Mesenchymal stem cell (in vitro differentiated cells and primary cell): Measurements from ENCODE around the gene STOX2.

Experiments
- DNase-seq: peaks from one replicate; pipeline ENCODE4 v3.0.0-alpha.2; 2013
- H2AFZ ChIP-seq: one replicate; pipeline ENCODE4 v1.6.1; 2013; ENCODE audit warnings: low read depth, mild to moderate bottlenecking, control low read depth, inconsistent platforms, low read length, moderate library complexity
- H2AK5ac ChIP-seq: 2 replicates; pipeline ENCODE4 v1.6.1; 2013; ENCODE audit warnings: low read length, moderate library complexity, mild to moderate bottlenecking, inconsistent platforms; ENCODE audit not compliant: severe bottlenecking
- H2BK120ac ChIP-seq: one replicate; pipeline ENCODE4 v1.6.1; 2013; ENCODE audit warnings: low read depth, mild to moderate bottlenecking, inconsistent platforms, low read length, moderate library complexity
- H2BK12ac ChIP-seq, 2 experiments: one replicate each; pipeline ENCODE4 v1.6.1; 2013; ENCODE audit warnings: inconsistent platforms in 2 of 2, low read length in 2 of 2, mild to moderate bottlenecking in 2 of 2, moderate library complexity in 2 of 2, control low read depth in 1 of 2
- H2BK15ac ChIP-seq: one replicate; pipeline ENCODE4 v1.6.1; 2013; ENCODE audit warnings: mild to moderate bottlenecking, low read depth, inconsistent platforms; ENCODE audit not compliant: poor library complexity, severe bottlenecking
- H2BK5ac ChIP-seq: 2 replicates; pipeline ENCODE4 v1.6.1; 2013; ENCODE audit warnings: low read depth, mild to moderate bottlenecking, low read length, control low read depth, inconsistent platforms; ENCODE audit not compliant: poor library complexity, severe bottlenecking
- H3K14ac ChIP-seq, 2 experiments: one replicate each; pipeline ENCODE4 v1.6.1; 2013; ENCODE audit warnings: inconsistent platforms in 2 of 2, low read length in 2 of 2, control low read depth in 1 of 2, mild to moderate bottlenecking in 1 of 2, moderate library complexity in 1 of 2
- H3K18ac ChIP-seq, 2 experiments: one replicate each; pipeline ENCODE4 v1.6.1; 2013; ENCODE audit warnings: inconsistent platforms in 2 of 2, low read length in 2 of 2, control low read depth in 1 of 2, low read depth in 1 of 2, mild to moderate bottlenecking in 1 of 2
- H3K23ac ChIP-seq, 2 experiments: one replicate each; pipeline ENCODE4 v1.6.1; 2013; ENCODE audit warnings: inconsistent platforms in 2 of 2, low read length in 2 of 2, mild to moderate bottlenecking in 2 of 2, moderate library complexity in 2 of 2, control low read depth in 1 of 2
- H3K27ac ChIP-seq: 2 replicates; pipeline ENCODE4 v1.5.1; 2013; ENCODE audit warnings: mild to moderate bottlenecking, moderate library complexity, low read length, control low read depth, inconsistent platforms; ENCODE audit not compliant: poor library complexity, severe bottlenecking
- H3K27me3 ChIP-seq, 2 experiments: 2 replicates each; pipeline versions ENCODE4 v1.6.1 to v1.7.0; 2013; ENCODE audit warnings: low read length in 2 of 2, mild to moderate bottlenecking in 2 of 2, moderate library complexity in 2 of 2, control low read depth in 1 of 2, inconsistent platforms in 1 of 2; ENCODE audit not compliant: control insufficient read depth in 1 of 2, insufficient read depth in 1 of 2
- H3K36me3 ChIP-seq, 2 experiments: 2 replicates each; pipeline versions ENCODE4 v1.6.1 to v1.7.0; 2013; ENCODE audit warnings: low read length in 2 of 2, control low read depth in 1 of 2, inconsistent platforms in 1 of 2, low read depth in 1 of 2, mild to moderate bottlenecking in 1 of 2; ENCODE audit not compliant: insufficient read depth in 2 of 2, control insufficient read depth in 1 of 2
- H3K4ac ChIP-seq, 2 experiments: one replicate each; pipeline ENCODE4 v1.6.1; 2013; ENCODE audit warnings: inconsistent platforms in 2 of 2, low read length in 2 of 2, mild to moderate bottlenecking in 2 of 2, moderate library complexity in 2 of 2, control low read depth in 1 of 2, low read depth in 1 of 2
- H3K4me1 ChIP-seq: 2 replicates; pipeline ENCODE4 v1.6.1; 2013; ENCODE audit warnings: low read depth, low read length, control low read depth; ENCODE audit not compliant: control insufficient read depth, insufficient read depth
- H3K4me2 ChIP-seq: 2 replicates; pipeline ENCODE4 v1.6.1; 2013; ENCODE audit warnings: low read length, mild to moderate bottlenecking, inconsistent platforms; ENCODE audit not compliant: poor library complexity, severe bottlenecking
- H3K4me3 ChIP-seq, 2 experiments: 2 replicates each; pipeline versions ENCODE4 v1.5.1 to v1.7.0; 2013; ENCODE audit warnings: low read length in 2 of 2, mild to moderate bottlenecking in 2 of 2, control low read depth in 1 of 2, low read depth in 1 of 2; ENCODE audit not compliant: insufficient read depth in 1 of 2
- H3K79me1 ChIP-seq: replicated peaks from 2 replicates; pipeline ENCODE4 v1.6.1; 2013; ENCODE audit warnings: mild to moderate bottlenecking, control low read depth, low read length, inconsistent platforms; ENCODE audit not compliant: poor library complexity, severe bottlenecking
- H3K9ac ChIP-seq: 2 replicates; pipeline ENCODE4 v1.7.0; 2013; ENCODE audit warnings: mild to moderate bottlenecking, low read length, moderate library complexity
- H3K9me3 ChIP-seq: 2 replicates; pipeline ENCODE4 v1.7.0; 2013; ENCODE audit warnings: mild to moderate bottlenecking, low read length; ENCODE audit not compliant: control insufficient read depth
- H4K8ac ChIP-seq: one replicate; pipeline ENCODE4 v1.6.1; 2013; ENCODE audit warnings: inconsistent platforms, mild to moderate bottlenecking, low read length, moderate library complexity
- H4K91ac ChIP-seq: one replicate; pipeline ENCODE4 v1.6.1; 2013; ENCODE audit warnings: mild to moderate bottlenecking, low read length, inconsistent platforms
- WGBS: methylation state at CpG from one replicate; pipeline ENCODE4 v1.1.7; 2013; ENCODE audit warnings: mixed read lengths; 5-methylcytosine and 5-hydroxymethylcytosine counted together

STOX2 gene

DNA sequence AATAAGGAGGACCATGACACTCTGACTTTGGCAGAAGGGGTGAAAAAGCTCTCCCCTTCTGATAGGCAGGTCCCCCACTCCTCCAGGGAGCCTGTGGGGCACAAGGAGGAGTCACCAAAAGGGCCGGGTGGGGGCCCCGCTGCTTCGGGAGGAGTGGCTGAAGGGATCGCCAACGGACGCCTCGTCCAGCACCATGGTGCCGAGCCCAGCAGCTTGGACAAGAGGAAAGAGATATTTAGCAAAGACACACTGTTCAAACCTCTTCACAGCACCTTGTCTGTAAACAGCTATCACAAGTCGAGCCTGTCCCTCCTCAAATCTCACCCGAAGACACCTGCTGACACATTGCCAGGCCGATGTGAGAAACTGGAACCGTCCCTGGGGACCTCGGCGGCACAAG is 105.6 kb downstream of the STOX2 start:
- no peaks in the 10 kb centered on the region for H3K79me1 ChIP-seq
- H3K27me3 ChIP-seq = no peaks in the 10 kb centered on the region
- no peak overlapping the region for H2BK15ac ChIP-seq
- H2AK5ac ChIP-seq = no peak overlapping the region
- H3K36me3 ChIP-seq = no peaks in the 10 kb centered on the region
- H3K27ac ChIP-seq = no peak overlapping the region
- H3K4me3 ChIP-seq = no peak overlapping the region
- no peak overlapping the region for H3K14ac ChIP-seq
- H3K4me1 ChIP-seq = no peaks in the 10 kb centered on the region
- H2BK120ac ChIP-seq = no peak overlapping the region
- no peak for DNase-seq
- H4K8ac ChIP-seq = peak overlapping the region; percentile 46
- no peak overlapping the region for H3K18ac ChIP-seq
- WGBS = 92% methylated on average over 14 of the region's 14 CpGs
- peak overlapping the region; percentile 28 for H4K91ac ChIP-seq
- no peak overlapping the region for H3K23ac ChIP-seq
- H2BK12ac ChIP-seq = peak overlapping the region in 1 of 2 experiments; percentile 45
- no peak overlapping the region for H3K4ac ChIP-seq
- H2BK5ac ChIP-seq = no peak overlapping the region
- no peak overlapping the region for H3K4me2 ChIP-seq
- no peak overlapping the region for H3K9ac ChIP-seq
- H2AFZ ChIP-seq = no peak overlapping the region
- H3K9me3 ChIP-seq = peaks cover 3% of the 10 kb centered on the region

DNA sequence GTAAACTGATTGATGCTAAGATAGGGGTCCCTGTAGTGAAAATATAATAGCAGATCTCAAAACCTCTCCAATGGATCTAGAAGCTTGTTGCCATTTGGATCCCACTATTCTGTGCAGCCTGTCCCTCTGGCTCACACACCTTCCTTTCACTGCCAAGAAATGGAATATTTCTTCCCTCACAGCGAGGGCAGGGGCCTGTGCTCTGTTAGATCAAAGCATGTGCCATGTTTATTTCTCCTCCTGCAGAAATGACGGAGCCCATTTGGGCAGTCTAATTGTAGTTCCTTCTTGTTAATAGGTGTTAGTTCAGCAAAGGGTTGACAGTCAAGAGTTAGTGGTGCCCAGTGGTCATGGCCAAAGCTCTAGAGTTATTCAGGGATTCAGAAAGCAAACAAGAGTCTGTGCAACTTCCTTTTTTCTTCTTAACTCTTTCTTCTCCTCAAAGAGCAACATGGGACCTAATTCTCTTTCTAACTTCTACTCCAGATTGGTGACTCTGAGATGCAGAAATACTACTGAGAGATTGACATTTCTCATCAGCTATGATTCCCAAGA is 106.8 kb downstream of the STOX2 start:
- Histone ChIP-seq H3K9me3 (peaks cover 3% of the 10 kb centered on the region), H2AFZ (no peak overlapping the region), H3K36me3 (no peaks in the 10 kb centered on the region), H2BK5ac (no peak overlapping the region), H3K4ac (no peak overlapping the region), H3K4me2 (no peak overlapping the region), H3K4me1 (no peaks in the 10 kb centered on the region), H2BK120ac (no peak overlapping the region), H2BK15ac (no peak overlapping the region), H3K14ac (peak overlapping the region in 1 of 2 experiments; percentile 44), H3K27me3 (no peaks in the 10 kb centered on the region), H3K18ac (no peak overlapping the region), H3K4me3 (no peak overlapping the region), H3K23ac (no peak overlapping the region), H4K8ac (no peak overlapping the region), H3K9ac (no peak overlapping the region), H3K79me1 (no peaks in the 10 kb centered on the region), H2AK5ac (no peak overlapping the region), H4K91ac (no peak overlapping the region), H2BK12ac (peak overlapping the region in 1 of 2 experiments; percentile 37), H3K27ac (no peak overlapping the region)
- no peak for DNase-seq
- 69% methylated on average over 2 of the region's 2 CpGs for WGBS

DNA sequence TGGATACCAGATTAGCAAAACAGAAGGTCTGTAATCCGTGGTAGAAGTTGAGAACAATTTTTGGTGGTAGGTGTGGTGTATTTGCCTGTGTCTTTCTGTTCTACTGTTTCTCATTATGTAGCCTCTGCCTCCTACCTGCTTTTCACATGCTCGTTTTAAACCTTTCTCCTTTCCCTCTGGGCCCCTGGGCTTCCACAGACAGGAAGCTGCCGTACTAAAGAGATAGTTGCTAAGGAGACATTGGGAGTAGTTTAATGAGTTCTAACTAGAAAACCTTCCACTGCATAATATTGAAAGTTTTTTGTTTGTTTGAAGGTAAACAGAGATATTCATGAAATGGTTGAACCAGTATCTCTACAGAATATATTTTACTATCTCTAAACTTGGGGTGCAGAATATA is 107.8 kb downstream of the STOX2 start:
- peak overlapping the region; percentile 15 for H2BK120ac ChIP-seq
- no peak overlapping the region for H3K27ac ChIP-seq
- H2AFZ ChIP-seq = no peak overlapping the region
- no peaks in the 10 kb centered on the region for H3K79me1 ChIP-seq
- H2BK15ac ChIP-seq = no peak overlapping the region
- H3K4me3 ChIP-seq = no peak overlapping the region
- H3K9ac ChIP-seq = no peak overlapping the region
- no peak overlapping the region for H2AK5ac ChIP-seq
- no peak for DNase-seq
- H3K4me2 ChIP-seq = no peak overlapping the region
- no peak overlapping the region for H4K91ac ChIP-seq
- no peaks in the 10 kb centered on the region for H3K4me1 ChIP-seq
- H2BK5ac ChIP-seq = no peak overlapping the region
- no CpG with 5 or more reads among the region's 3 CpGs for WGBS
- H3K18ac ChIP-seq = no peak overlapping the region
- H3K14ac ChIP-seq = no peak overlapping the region
- H3K36me3 ChIP-seq = no peaks in the 10 kb centered on the region
- H3K4ac ChIP-seq = peak overlapping the region in 1 of 2 experiments; percentile 24
- H3K27me3 ChIP-seq = no peaks in the 10 kb centered on the region
- H3K23ac ChIP-seq = no peak overlapping the region
- peaks cover 3% of the 10 kb centered on the region for H3K9me3 ChIP-seq
- H2BK12ac ChIP-seq = no peak overlapping the region
- H4K8ac ChIP-seq = no peak overlapping the region

DNA sequence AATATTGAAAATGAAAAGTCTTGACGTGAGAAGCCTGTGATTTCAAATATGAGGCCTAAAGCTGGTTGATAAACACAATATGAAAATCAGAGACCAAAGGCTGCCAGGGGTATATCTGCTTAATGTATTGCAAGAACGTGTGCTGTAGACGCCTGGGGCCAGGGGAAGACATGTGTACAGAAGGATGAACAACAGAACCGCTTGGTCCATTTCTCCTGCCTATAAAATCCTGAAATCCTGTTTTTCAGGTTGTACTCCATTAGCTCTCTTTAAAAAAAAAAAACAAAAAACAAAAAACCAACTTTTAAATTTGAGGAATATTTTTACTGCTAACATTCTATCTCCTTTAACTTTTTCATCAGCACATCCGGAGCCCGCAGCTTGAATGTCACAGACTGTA is 109.2 kb downstream of the STOX2 start:
- Histone ChIP-seq H2AK5ac (no peak overlapping the region), H3K9ac (no peak overlapping the region), H2BK5ac (no peak overlapping the region), H3K27ac (no peak overlapping the region), H2BK12ac (no peak overlapping the region), H4K8ac (no peak overlapping the region), H4K91ac (no peak overlapping the region), H3K4ac (no peak overlapping the region), H2BK120ac (no peak overlapping the region), H3K36me3 (no peaks in the 10 kb centered on the region), H3K9me3 (peaks cover 3% of the 10 kb centered on the region), H3K79me1 (no peaks in the 10 kb centered on the region), H3K14ac (no peak overlapping the region), H3K4me1 (no peaks in the 10 kb centered on the region), H3K23ac (no peak overlapping the region), H3K4me3 (no peak overlapping the region), H2BK15ac (no peak overlapping the region), H3K18ac (no peak overlapping the region), H3K4me2 (no peak overlapping the region), H3K27me3 (no peaks in the 10 kb centered on the region), H2AFZ (no peak overlapping the region)
- 96% methylated on average over 6 of the region's 6 CpGs for WGBS
- DNase-seq = no peak
